Stomach (tissue), 4 donors: ENCODE data around the gene CCL22.

Experiments
- POLR2A ChIP-seq, 4 donors: fragments of 450-650 bp; IDR thresholded peaks; one replicate each; pipeline ENCODE4 v1.6.1; 2016; ENCODE audit warnings: antibody characterized with exemption in 4 of 4, control low read depth in 2 of 4, mild to moderate bottlenecking in 1 of 4, moderate library complexity in 1 of 4
- TF ChIP-seq, protein P1 (sequence below), 7 experiments: fragments of 450-650 bp in 4 of 7; fragments of 200-600 bp in 3 of 7; sonication (generic) in 3 of 7; IDR thresholded peaks; one replicate each; pipeline ENCODE4 v1.5.1; 2016 to 2019; ENCODE audit warnings: antibody characterized with exemption in 7 of 7, control low read depth in 2 of 7, mild to moderate bottlenecking in 1 of 7

DNA sequence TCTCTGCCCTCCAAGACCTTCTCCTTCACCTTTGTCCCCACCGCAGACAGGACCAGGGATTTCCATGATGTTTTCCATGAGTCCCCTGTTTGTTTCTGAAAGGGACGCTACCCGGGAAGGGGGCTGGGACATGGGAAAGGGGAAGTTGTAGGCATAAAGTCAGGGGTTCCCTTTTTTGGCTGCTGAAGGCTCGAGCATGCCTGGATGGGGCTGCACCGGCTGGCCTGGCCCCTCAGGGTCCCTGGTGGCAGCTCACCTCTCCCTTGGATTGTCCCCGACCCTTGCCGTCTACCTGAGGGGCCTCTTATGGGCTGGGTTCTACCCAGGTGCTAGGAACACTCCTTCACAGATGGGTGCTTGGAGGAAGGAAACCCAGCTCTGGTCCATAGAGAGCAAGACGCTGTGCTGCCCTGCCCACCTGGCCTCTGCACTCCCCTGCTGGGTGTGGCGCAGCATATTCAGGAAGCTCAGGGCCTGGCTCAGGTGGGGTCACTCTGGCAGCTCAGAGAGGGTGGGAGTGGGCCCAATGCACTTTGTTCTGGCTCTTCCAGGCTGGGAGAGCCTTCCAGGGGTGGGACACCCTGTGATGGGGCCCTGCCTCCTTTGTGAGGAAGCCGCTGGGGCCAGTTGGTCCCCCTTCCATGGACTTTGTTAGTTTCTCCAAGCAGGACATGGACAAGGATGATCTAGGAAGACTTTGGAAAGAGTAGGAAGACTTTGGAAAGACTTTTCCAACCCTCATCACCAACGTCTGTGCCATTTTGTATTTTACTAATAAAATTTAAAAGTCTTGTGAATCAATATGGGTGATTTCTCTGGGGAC, 25.9 kb downstream of the CCL22 start:
- TF ChIP-seq POLR2A (IDR thresholded peaks at IDR 0.05), result no peak
- TF ChIP-seq, protein P1, sequence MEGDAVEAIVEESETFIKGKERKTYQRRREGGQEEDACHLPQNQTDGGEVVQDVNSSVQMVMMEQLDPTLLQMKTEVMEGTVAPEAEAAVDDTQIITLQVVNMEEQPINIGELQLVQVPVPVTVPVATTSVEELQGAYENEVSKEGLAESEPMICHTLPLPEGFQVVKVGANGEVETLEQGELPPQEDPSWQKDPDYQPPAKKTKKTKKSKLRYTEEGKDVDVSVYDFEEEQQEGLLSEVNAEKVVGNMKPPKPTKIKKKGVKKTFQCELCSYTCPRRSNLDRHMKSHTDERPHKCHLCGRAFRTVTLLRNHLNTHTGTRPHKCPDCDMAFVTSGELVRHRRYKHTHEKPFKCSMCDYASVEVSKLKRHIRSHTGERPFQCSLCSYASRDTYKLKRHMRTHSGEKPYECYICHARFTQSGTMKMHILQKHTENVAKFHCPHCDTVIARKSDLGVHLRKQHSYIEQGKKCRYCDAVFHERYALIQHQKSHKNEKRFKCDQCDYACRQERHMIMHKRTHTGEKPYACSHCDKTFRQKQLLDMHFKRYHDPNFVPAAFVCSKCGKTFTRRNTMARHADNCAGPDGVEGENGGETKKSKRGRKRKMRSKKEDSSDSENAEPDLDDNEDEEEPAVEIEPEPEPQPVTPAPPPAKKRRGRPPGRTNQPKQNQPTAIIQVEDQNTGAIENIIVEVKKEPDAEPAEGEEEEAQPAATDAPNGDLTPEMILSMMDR (IDR thresholded peaks at IDR 0.05), result no peak
